DND-41 (cell line): ENCODE measurements around the gene GSG1L2.

Source experiments
- EZH2 ChIP-seq: IDR thresholded peaks from 3 replicates; pipeline ENCODE4 v1.6.1; 2012; ENCODE audit warnings: borderline replicate concordance, low read depth, mild to moderate bottlenecking, moderate library complexity, low read length, inconsistent platforms; ENCODE audit not compliant: severe bottlenecking
- TF ChIP-seq, protein P1 (sequence below): IDR thresholded peaks from 2 replicates; pipeline ENCODE4 v1.5.1; 2012; ENCODE audit warnings: borderline replicate concordance, low read length, moderate library complexity, mild to moderate bottlenecking; ENCODE audit not compliant: poor library complexity, severe bottlenecking; ENCODE audit errors: extremely low read depth

DNA sequence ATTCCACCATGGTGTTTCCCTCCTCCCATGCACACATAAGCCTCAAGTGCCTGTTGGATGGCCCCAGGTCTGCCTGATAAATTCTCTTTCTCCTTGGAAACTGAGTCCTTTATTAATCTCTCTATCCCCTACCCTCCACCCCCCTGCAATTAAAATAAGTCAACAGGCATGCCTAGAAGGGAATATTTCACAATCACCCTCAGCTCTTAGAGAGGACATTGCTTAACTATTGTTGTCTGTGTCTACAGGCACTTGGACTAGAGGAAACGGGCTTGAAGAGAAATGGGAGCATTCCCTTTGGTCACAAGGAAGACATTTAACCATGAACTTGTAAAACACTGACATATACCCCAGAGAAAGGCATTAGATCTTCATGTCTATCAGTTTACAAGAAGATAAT, 43.7 kb upstream of the GSG1L2 start:
- TF ChIP-seq, protein P1, sequence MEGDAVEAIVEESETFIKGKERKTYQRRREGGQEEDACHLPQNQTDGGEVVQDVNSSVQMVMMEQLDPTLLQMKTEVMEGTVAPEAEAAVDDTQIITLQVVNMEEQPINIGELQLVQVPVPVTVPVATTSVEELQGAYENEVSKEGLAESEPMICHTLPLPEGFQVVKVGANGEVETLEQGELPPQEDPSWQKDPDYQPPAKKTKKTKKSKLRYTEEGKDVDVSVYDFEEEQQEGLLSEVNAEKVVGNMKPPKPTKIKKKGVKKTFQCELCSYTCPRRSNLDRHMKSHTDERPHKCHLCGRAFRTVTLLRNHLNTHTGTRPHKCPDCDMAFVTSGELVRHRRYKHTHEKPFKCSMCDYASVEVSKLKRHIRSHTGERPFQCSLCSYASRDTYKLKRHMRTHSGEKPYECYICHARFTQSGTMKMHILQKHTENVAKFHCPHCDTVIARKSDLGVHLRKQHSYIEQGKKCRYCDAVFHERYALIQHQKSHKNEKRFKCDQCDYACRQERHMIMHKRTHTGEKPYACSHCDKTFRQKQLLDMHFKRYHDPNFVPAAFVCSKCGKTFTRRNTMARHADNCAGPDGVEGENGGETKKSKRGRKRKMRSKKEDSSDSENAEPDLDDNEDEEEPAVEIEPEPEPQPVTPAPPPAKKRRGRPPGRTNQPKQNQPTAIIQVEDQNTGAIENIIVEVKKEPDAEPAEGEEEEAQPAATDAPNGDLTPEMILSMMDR = no peak
- no peak for TF ChIP-seq EZH2
